GM12874 (cell line): ENCODE results near the gene DMRT2.

Experiments used
- TF ChIP-seq, protein P1 (sequence below): IDR thresholded peaks from 2 replicates; pipeline ENCODE4 v1.5.1; 2011; ENCODE audit warnings: low read depth, mild to moderate bottlenecking, control low read depth, low read length, moderate library complexity; ENCODE audit not compliant: insufficient read depth

DMRT2 gene

DNA sequence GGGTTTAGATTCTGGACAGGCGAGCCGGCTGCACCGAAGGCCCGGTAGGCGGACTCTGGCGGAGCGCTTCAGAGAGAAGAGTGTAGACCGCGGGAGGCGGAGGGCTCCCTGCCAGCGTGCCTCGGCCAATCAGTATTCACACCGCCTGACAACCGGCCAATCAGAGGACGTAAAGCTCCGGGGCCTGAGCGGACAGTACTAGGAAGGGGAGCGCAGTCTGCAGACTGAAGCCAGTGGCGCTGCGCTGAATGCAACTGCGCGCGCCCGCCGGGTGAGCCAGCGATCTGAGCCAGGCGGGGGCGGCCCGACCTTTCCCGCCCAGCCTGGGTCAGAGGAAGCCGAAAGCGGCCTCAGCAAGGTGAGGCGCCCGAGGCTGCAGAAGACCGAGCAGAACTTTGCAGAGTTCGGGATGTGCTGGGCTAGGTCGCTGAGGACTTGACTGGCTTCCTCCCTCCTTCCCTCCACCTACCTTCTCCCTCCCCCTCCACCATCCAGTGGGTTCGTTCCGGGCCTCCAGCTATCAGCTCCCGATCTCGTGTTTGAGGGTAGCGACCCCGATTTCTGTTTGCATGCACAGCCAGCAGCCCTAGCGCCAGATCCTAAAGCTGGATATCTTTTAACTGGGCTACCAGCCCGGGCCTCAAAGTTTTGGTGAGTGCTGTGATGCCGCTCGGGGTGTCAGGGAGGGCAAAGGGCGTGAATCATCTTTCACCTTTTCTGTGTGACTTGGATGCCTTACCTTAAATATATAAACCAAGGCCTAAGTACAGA, at the start of gene DMRT2:
Gene DMRT2 (plus strand): TSS at position 233 of the 771 bp plus-strand sequence. CDS start 1,257 bp downstream, outside the sequence.
- TF ChIP-seq, protein P1, sequence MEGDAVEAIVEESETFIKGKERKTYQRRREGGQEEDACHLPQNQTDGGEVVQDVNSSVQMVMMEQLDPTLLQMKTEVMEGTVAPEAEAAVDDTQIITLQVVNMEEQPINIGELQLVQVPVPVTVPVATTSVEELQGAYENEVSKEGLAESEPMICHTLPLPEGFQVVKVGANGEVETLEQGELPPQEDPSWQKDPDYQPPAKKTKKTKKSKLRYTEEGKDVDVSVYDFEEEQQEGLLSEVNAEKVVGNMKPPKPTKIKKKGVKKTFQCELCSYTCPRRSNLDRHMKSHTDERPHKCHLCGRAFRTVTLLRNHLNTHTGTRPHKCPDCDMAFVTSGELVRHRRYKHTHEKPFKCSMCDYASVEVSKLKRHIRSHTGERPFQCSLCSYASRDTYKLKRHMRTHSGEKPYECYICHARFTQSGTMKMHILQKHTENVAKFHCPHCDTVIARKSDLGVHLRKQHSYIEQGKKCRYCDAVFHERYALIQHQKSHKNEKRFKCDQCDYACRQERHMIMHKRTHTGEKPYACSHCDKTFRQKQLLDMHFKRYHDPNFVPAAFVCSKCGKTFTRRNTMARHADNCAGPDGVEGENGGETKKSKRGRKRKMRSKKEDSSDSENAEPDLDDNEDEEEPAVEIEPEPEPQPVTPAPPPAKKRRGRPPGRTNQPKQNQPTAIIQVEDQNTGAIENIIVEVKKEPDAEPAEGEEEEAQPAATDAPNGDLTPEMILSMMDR, result no peak

DNA sequence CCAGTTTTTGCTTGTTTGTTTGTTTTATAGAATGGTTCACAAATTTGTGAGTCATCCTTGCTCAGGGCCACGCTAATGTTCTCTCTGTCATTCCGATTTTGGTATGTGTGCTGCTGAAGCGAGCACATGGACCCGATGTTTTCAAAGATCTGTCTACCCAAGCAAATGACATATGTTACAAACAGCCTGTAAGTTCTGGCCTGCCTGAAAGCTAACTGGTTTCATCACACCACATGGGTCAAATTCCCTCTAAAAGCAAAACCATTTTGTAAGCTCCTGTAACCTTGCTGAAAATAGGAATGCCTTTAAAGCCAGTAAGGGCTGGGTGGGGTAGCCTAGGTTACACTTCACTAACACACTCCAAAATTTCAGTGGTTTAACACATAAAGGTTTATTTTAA, 48.3 kb upstream of the DMRT2 start:
- TF ChIP-seq, protein P1, result no peak

DNA sequence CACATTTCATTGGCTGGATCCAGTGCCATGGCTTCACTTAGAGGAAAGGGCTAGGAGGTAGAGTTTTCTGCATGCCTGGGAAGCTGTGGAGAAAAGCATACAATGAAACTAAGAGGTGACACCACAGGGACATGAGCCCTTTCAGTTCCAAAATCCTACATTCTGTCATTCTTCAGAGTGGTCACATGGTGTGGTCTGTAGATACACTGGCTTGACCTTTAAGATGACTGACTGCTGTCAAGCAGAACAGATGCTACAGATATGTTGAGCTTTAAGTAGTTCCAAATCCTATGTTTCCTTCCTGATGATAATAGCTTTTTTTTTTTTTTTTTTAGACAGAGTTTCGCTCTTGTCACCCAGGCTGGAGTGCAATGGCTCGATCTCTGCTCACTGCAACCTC, 47.5 kb upstream of the DMRT2 start:
- TF ChIP-seq, protein P1, result no peak

DNA sequence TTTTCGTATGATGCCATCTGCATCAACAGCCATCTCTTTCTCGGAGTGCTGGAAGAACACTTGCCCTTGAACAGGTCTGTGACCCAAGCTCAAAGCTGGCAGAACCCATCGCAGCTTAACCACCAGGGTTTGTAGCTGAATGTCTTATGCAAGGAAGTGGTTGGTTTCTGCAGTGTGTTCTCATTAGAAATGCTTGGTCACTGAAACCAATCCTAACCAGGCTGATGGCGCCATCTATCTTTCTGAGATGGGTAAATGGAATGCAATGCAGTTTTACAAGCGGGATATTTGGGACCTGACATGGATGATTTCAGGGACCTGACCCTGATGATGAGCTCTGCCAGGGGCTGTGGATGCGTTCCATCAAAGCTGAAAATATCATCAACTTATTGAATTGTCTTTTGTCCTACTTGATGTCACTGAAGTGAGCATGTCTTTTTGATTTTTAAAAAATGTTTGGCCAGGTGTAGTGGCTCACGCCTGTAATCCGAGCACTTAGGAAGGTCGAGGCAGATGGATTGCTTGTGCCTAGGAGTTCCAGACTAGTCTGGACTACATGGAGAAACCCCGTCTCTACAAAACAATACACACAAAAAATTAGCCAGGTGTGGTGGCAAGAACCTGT, 45.0 kb upstream of the DMRT2 start:
- TF ChIP-seq, protein P1, result peak; percentile 63

DNA sequence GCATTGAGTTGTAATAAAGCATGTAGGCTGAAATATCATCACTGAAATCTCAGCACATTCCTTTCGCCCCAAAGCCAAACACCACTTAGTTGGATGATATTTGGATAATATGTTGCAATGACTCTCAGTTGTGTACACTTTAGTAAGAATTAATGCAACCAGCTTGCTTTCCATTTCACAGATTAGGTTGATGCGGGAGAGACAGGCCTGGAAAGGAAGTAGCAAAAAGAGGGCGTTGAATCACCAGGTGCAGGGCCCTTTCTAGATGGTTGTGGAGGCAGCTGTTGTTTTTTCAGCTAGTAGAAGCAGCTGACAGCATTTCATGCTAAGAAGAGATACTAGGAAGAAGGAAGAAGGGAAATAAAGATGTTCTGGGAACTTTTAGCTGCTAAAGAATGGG, 42.8 kb upstream of the DMRT2 start:
- TF ChIP-seq, protein P1, result no peak

DNA sequence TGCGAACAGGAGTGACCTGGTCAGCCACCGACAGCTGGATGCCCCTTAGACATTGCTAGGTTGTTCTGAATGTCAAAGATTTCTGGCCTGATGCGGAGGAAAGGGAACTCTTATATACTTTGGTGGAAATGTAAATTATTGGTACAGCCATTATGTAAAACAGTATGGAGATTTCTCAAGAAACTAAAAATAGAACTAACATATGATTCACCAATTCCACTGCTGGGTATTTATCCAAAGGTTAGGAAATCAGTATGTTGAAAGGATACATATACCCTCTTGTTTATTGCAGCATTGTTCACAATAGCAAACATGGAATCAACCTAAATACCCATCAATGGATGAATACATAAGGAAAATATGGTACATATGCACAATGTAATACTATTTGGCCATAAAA, 41.9 kb upstream of the DMRT2 start:
- TF ChIP-seq, protein P1, result no peak

DNA sequence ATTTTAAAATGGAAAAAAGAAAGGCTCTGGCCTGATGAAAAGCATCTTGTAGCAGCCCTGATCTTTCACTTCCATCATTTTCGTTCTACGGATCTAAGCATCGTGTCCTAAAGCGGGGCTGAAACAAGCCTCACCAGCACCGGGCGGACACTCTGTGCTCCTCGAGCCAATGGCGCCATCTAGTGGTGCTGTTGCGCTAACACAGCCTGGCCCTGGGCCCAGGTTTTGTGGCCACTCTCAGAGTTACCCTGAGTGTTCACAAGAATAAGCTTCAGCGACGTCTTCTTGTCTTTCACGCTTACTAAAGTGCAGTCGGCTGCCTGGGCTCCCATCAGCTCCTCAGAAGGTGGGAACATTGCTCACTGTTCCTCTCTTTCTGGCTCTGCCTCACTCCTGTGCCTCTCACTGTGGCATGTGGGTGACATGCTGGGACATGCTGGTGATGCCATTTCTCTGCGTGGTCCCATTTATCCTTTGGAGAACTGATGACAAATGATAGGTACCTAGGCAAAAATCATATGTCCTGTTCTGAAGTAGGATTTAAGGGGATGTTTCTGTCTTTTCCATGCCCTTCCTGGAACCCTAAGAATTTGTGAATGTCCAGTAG, 41.0 kb upstream of the DMRT2 start:
- TF ChIP-seq, protein P1, result peak; percentile 96
